Measurements from ENCODE around the gene CAPN11.
"Not testable (repeated sequence)": the region's sequence is repeated elsewhere in the genome, so short reads cannot be mapped to it uniquely, and the experiment has no call there.

Gene CAPN11

GRCh38 chr6:44230034-44230675 lies 71.5 kb downstream of the CAPN11 start:
- no peak for DNase-seq

- DNase-seq: not testable (repeated sequence)
These were observed 72.8 kb downstream of the CAPN11 start for GRCh38 chr6:44231426-44231825.

GRCh38 chr6:44232676-44233566 lies 74.3 kb downstream of the CAPN11 start:
- DNase-seq: no peak

- no peak for DNase-seq
These were observed 75.0 kb downstream of the CAPN11 start for GRCh38 chr6:44233567-44234100.
